Activated CD4-positive, alpha-beta T cell treated with anti-CD3 and anti-CD28 coated beads for 48 hours (primary cell): Measurements from ENCODE around the gene WFDC9.
"Not testable (repeated sequence)": the region's sequence is repeated elsewhere in the genome, so short reads cannot be mapped to it uniquely, and the experiment has no call there.

ENCODE experiments used
- DNase-seq: peaks from one replicate; pipeline ENCODE4 v3.0.0-alpha.2; 2020

WFDC9 gene

GRCh38 chr20:45589725-45590124, 41.4 kb downstream of the WFDC9 start:
- DNase-seq = no peak

DNA sequence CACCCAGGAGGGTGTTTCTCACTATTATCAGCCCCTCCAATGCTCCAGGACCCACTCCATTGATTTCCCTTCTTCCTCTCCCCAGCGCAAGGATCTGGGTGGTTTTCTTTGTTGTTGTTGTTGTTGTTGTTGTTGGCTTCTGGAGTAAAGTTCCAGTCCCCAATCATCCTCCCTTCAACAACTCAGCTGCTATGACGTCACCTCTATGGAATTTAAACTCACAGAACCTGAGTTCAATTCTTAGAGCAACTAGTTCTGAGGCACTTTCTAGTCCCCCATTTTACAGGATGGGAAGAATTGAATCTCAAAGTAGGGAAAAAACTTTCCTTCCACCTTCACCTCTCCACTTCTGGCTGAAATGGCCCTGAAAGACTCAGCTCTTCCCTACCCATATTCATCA, 42.3 kb downstream of the WFDC9 start:
- no peak for DNase-seq

DNA sequence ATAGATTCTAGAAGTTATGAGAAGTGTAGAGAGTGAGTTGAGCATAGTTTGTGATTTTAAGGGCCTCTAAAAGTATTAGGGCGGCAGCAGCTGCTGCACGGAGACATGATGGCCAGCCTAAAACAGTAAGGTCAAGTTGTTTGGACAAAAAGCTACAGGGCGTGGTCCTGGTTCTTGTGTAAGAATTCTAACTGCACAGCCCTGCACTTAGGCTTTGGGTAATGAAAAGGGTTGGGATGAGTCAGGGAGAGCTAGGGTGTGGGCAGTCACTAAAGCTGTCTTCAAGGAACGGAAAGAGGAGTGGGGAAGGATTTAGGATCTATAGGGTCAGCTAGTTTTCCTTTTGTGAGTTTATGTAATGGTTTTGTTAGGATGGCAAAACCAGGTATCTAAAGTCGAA, 45.1 kb downstream of the WFDC9 start:
- DNase-seq = not testable (repeated sequence)

DNA sequence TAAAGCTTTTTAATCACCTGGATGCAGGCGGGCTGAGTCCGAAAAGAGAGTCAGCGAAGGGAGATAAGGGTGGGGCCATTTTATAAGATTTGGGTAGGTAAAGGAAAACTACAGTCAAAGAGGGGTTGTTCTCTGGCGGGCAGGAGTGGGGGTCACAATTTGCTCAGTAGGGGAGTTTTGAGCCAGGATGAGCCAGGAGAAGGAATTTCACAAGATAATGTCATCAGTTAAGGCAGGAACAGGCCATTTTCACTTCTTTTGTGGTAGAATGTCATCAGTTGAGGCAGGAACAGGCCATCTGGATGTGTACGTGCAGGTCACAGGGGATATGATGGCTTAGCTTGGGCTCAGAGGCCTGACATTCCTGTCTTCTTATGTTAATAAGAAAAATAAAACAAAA, 46.8 kb downstream of the WFDC9 start:
- not testable (repeated sequence) for DNase-seq

DNA sequence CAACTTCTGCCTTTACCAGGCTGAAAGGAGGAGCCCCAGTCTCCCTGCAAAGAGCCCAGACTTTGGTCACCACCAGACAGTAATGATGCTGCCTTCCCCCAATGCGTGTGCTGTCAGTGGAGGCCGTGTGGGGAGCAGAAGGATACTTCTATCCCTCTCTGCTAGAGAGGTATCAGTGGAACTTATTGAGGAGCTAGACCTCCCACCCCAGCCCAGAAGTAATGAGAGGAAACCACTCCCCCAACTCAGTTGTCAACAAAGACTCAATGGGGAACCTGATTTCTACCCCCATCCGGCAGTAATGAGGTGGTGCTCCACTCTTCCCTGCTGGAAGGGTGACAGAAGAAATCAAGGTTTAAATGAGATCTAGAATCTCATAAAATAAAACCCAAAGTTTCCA, 47.6 kb downstream of the WFDC9 start:
- no peak for DNase-seq

GRCh38 chr20:45581702-45582101, 49.4 kb downstream of the WFDC9 start:
- DNase-seq = no peak

GRCh38 chr20:45579184-45579583, 51.9 kb downstream of the WFDC9 start, which contains the start of gene WFDC8:
Gene WFDC8 (minus strand): TSS chr20:45579284. CDS start chr20:45579247, 37 bp downstream.
- no peak for DNase-seq

DNA sequence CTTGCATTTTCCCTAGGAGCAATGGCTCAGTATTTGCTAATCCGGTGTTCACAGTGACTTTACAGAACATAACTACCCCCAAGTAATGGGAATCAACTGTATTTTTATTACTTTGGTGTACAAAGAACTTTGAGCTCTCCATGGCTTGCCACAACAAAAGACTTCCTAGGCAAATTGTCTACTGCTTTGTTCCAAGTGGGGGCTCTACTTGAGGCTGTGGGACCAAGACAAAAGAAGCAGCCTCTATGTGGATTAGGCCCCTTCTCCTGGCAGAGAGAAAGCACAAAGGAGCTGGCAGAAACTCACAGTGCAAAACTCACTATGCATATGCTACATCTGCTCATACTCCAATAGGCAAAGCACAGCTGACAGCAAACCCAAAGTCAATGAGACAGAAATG, 52.9 kb downstream of the WFDC9 start:
- DNase-seq = no peak

- no peak for DNase-seq
Observed at GRCh38 chr20:45576995-45577394, 54.1 kb downstream of the WFDC9 start.

DNA sequence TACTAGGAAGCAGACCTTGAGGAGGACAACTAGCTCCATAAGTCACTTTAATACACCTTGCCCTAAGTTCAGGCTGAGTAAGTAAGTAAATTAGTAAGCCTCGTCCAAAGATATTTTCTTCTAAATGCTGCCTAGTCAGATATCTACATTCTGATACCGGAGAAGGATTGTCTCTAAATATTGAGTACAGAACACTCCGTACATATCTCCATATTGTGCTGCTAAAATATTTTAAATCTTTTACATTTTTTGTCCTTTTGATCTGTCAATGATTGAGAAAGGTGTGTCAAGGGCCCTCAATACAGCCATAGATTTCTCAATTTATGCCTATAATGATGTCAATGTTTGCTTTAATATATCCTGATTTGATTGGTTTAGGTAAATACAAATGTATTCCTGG, 55.2 kb downstream of the WFDC9 start:
- no peak for DNase-seq

DNA sequence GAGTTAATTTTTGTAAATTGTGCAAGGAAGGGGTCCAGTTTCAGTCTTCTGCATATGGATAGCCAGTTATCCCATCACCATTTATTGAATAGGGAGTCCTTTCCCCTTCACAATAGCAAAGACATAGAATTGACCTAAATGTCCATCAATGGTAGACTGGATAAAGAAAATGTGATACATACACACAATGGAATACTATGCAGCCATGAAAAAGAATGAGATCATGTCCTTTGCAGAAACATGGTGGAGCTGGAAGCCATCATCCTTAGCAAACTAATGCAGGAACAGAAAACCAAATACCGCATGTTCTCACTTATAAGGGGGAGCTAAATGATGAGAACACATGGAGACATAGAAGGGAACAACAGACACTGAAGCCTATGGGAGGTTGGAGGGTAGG, 61.4 kb downstream of the WFDC9 start:
- DNase-seq = not testable (repeated sequence)

DNA sequence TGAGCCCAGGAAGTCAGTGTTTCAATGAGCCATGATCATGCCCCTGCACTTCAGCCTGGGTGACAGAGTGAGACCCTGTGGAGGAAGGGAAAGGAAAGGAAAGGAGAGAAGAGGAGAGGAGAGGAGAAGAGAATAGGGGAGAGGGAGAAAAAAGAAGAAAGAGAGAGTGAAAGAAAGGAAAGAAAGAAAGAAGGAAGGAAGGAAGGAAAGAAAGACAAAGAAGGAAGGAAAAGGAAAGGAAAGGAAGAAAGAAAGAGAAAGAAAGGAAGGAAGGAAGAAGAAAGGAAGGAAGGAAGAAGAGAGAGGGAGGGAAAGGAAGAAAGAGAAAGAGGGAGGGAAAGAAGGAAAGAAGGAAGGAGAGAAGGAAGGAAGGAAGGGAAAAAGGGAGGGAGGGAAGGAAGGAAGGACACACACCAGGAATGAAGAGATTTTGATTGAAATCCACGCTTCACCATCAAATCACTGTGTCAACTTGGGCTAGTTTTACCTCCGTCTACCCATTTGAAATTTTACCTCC, 66.3 kb downstream of the WFDC9 start:
- no peak for DNase-seq
